GM21786 (cell line): ENCODE results near the gene FANCC.
"Not testable (repeated sequence)": the region's sequence is repeated elsewhere in the genome, so short reads cannot be mapped to it uniquely, and the experiment has no call there.

Source experiments
- ATAC-seq: cut with Tn5 transposase; IDR thresholded peaks from one replicate; pipeline ENCODE4 v1.9.1; 2021; ENCODE audit not compliant: unreplicated experiment

FANCC gene

GRCh38 chr9:95284162-95285080 lies 33.1 kb downstream of the FANCC start:
- no peak for ATAC-seq

GRCh38 chr9:95283673-95284072 lies 33.8 kb downstream of the FANCC start:
- ATAC-seq: no peak

DNA sequence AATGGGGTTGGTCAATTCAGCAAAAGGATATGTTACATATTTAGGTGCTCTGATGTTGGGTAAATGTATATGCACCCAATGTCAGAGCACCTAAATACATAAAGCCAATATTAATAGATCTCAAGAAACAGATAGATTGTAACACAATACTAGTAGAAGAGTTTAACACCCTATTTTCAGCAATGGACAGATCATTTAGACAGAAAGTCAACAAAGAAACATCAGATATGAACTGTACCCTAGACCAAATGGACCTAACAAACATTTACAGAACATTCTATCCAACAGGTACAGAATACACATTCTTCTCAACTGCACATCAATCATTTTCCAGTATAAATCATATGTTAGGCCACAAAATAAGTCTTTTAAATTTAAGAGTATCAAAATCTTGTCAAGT lies 35.2 kb downstream of the FANCC start:
- ATAC-seq: no peak

- ATAC-seq: no peak
Observed at GRCh38 chr9:95280745-95281144, 36.8 kb downstream of the FANCC start.

DNA sequence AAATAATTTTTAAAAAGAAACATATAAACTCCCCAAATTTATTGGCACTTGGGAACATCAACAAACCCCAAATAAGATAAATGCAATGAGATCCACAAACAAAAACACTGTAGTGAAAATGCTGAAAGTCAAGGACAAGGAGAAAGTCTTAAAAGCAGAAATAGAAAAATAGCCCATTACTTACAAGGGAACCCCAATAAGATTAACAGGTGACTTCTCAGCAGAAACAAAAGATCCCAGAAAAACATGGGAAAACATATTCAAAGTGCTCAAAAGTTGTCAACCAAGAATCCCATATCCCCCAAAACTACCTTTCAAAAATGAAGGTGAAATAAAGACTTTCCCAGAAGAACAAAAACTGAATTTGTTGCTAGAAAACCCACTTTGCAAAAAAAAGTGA lies 40.0 kb downstream of the FANCC start:
- ATAC-seq: no peak

DNA sequence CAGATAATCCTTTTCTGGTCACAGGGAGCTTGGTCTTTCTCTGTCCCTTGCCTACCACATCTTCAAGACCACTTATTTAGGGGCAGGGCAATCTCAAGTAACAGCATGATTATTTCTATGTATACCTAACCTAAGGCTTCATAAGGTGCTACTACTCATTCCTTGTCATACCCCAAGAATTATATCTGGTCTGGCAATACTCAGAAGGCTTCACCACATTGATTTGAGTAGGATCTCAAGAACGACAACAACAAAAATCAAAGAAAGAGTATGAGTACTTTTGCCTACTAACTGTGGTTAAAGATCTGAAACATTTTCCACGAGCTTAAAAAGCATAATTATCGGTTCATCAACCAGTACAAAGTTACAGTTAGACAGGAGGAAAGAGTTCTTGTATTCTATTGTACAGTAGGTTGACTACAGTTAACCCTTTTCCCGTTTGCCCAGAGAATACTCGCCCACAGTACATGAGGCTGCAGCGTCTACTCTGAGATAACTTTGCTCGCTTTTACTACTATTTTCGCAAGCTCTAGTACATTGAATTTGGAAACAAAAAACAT lies 41.0 kb downstream of the FANCC start:
- no peak for ATAC-seq

GRCh38 chr9:95274160-95274559 lies 43.3 kb downstream of the FANCC start:
- ATAC-seq: not testable (repeated sequence)

GRCh38 chr9:95273369-95274022 lies 44.0 kb downstream of the FANCC start:
- no peak for ATAC-seq

DNA sequence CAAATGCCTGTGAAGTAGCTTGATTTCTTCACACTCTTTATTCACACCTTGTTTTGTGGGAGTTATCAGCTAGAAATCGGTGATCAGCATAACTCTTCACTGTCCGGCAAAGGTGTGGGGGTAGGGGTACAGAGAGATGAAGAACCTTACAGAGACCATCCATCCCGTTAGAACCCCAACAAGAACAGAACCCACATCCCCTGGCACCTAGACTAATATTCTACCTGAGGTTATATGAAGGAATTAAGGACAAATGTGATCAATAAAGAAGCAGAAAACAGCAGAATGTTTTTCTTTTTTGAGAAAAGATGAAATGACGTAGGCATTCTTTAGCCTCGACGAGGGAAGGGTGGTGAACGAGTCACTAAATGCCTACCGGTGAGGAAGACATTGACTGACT lies 44.7 kb downstream of the FANCC start:
- ATAC-seq: no peak

DNA sequence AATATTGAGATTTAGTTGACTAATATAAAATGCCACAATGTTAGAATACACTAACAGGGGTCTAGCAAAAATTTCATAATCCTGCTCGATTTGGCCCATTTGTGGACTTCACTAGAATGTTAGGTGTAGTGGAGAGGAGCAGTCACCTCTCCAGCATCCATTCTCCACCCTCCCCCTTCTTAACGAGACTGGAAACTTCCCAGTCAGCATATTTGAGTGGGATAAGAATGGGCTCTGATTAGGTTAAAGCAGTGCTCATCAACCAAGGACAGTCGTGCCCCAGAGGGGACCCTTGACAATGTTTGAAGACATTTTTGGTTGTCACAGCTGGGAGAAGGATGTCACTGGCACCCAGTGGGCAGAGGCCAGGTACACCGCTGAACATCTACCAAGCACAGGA lies 46.7 kb downstream of the FANCC start:
- no peak for ATAC-seq

- ATAC-seq: not testable (repeated sequence)
Observed at GRCh38 chr9:95269803-95270773, 47.4 kb downstream of the FANCC start.

GRCh38 chr9:95268681-95269080 lies 48.8 kb downstream of the FANCC start:
- no peak for ATAC-seq

DNA sequence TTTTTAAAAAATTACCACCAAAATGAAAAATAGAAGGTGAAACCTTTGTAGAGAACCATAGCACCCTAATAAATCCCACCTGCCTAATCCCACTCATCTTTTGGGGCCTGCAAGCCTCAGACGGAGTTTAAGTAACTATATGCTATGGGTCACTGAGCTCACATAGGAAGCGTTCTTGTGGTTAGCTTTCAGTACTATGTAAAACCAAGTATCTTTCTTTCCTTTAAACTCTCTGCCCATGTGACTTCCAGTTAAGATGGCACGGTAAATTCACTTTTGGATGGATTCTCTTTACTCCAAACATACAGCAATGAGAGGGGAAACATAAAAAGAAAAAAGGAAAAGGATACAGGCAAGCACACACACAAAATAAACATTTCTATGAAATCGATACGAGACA lies 50.9 kb downstream of the FANCC start:
- peak; percentile 83 for ATAC-seq

DNA sequence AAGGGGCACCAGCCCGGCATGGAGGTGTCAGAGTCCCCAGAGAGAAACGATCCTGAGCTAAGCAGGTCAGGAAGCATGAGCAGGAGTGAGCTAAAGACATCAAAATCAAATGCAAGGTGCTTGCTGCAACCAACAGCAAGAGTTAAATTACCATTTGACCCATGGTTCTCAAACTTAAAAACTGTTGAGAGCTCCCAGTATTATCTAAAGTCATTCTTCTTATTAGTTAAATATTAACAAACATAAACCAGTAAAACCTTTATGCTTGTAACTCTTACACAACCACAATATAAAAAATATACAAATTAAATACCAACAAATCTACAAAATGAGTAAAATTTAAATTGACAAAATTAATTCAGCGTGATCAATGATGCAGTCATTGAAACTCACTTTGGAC lies 51.5 kb downstream of the FANCC start:
- ATAC-seq: no peak

DNA sequence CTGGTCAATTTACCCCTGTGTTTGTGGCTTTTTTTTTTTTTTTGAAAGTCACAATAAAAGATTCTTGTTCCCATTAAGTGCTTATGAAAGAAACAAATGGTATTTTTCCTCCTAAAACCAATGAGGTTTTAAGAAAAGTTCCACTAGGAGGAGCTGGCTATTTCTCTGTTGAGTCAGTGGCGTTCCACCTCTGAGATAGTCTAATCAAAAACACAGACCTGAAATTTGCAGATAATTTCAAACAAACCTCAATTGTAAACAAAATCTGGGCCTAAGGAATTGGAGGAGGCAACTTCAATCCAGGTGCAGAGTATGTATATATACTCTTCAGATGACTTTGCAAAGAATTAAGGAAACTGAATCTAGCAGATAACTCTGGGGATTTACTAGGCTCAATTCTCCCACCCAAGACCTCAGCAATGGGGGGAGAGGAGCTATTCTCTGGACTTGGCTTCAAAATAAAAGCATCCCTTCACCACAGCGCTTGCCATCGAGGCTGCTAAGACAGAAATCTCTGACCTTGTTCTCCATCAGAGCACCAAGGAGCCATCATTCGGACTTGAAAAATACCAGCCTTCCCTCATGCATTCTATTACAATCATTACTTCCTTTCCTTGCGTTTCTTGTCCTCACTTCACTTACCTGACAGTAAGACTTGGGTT lies 52.4 kb downstream of the FANCC start:
- no peak for ATAC-seq

- no peak for ATAC-seq
Observed at GRCh38 chr9:95261890-95262289, 55.6 kb downstream of the FANCC start.

DNA sequence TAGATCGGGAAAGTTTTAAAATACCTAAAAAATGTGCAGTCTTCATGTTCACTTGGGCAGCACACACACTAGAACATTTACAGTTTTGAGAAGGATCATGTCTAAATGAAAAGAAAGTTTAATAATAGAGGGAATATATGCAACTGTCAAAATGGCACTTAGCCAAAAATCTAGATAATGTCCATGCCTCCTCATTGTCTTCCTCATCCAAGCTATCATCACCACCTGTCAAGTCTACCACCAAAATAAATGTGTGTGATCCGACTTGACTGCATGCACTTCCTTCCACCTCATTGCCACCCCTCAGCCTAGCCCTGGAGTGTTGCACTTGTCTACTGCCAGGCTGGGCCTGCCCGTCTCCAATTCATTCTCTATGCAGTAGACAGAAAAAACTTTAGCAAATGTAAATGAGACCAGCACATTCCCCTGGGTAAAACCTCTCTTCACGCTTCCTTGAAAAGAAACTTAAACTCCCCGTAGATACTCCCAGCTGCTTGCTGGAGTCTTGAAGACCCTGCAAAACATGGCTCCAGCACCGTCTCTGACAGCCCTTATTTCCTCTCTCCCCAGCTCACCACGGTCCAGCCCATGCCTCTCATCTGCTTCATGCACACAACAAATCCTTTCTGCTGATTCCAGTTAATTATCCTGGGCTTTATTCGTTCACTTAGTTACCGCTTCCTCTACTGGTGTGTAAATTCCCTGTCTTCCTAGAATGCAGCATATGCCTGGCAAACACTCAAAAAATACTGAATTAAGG lies 66.9 kb downstream of the FANCC start:
- no peak for ATAC-seq

DNA sequence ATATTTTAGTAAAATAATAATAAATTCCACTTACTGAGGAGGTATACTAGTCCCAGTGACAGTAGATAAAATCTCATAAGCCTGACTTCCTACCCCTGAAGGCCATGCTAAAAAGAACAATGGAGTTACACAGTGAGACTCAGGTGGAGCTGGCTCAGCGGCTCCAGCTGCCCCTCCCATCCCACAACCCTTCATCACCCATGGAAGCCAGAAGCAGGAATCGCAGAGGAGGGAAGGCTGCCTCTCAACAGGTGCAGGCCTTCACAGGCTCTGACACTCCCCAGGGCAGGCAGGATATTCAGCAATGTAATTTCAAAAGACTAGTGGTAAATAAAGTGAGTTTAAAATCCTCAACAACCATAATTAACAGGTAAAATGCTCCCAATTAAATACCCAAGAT lies 67.5 kb downstream of the FANCC start:
- no peak for ATAC-seq

- no peak for ATAC-seq
Observed at GRCh38 chr9:95246547-95246946, 71.0 kb downstream of the FANCC start.

DNA sequence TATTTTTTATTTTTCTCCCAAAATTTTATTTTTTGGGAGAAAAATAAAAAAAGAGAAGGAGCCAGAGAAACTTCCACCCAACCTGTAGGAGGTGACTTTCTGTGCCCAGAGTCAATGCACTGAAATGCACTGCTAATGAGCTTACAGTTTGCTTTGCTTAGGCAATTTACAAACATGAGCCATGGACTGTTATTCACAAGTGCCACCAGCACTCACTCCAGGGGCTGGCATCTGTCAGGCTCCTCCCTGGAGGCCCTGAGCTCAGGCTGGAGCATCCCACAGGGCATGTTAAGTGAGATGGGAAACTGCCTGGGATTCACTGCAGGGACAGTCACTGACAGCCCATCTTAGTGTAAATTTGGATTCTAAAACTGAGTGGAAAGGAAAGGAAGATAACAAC lies 74.9 kb downstream of the FANCC start:
- no peak for ATAC-seq
